IPS-18a (cell line): ENCODE data around the gene CYP26B1.

Experiments used
- H3K27ac ChIP-seq: one replicate; pipeline ENCODE4 v1.5.1; 2013; ENCODE audit warnings: low read length
- H3K27me3 ChIP-seq: one replicate; pipeline ENCODE4 v1.6.1; 2013; ENCODE audit warnings: mild to moderate bottlenecking, low read length; ENCODE audit not compliant: control insufficient read depth, insufficient read depth
- H3K36me3 ChIP-seq: one replicate; pipeline ENCODE4 v1.6.1; 2013; ENCODE audit warnings: low read depth, low read length; ENCODE audit not compliant: control insufficient read depth
- H3K4me1 ChIP-seq: one replicate; pipeline ENCODE4 v1.6.1; 2013; ENCODE audit warnings: low read depth, low read length; ENCODE audit not compliant: control insufficient read depth
- H3K4me3 ChIP-seq: one replicate; pipeline ENCODE4 v1.5.1; 2013; ENCODE audit warnings: low read length
- H3K9ac ChIP-seq: one replicate; pipeline ENCODE4 v1.6.1; 2013; ENCODE audit warnings: mild to moderate bottlenecking, low read length, moderate library complexity
- H3K9me3 ChIP-seq: one replicate; pipeline ENCODE4 v1.6.1; 2013; ENCODE audit warnings: low read depth, low read length; ENCODE audit not compliant: control insufficient read depth

CYP26B1 gene

DNA sequence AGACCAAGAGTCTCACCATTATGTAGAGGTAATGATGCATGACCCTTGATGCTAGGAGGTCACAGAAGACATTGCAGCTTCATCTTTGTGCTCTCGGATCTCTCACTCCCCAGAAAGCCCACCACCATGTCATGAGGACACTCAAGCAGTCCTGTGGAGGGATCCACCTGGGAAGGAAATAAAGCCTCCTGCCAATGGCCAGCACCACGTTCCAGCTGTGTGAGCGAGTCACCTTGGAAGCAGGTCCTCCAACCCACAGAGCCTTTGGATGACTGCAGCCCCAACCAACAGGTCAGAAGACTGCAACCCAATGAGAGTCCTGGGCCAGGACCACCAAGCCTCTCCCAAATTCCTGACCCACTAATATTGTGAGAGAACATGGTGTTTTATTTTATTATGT is 38.4 kb downstream of the CYP26B1 start:
- H3K9ac ChIP-seq = no peak overlapping the region
- no peaks in the 10 kb centered on the region for H3K27me3 ChIP-seq
- no peaks in the 10 kb centered on the region for H3K4me1 ChIP-seq
- no peaks in the 10 kb centered on the region for H3K36me3 ChIP-seq
- no peak overlapping the region for H3K27ac ChIP-seq
- peaks cover 2% of the 10 kb centered on the region for H3K9me3 ChIP-seq
- H3K4me3 ChIP-seq = no peak overlapping the region

DNA sequence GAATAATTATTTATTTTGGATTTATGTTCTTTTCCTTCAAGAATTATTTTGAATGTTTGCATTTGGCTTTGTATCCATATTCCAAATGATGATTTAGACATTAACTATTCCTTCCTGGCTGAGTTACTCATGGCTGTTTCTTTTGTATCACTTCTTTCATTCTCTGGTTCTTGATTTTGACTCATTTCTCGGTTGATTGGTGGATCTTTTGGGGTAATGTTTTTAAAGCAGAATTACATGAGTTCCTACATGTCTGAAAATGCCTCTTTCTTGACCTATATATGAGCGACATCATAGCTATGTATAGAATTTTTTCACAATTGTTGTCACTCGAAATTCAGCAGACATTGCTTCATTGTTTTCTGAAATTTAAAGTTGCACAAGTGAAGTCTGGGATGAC is 39.5 kb downstream of the CYP26B1 start:
- Histone ChIP-seq H3K9me3 (peaks cover 2% of the 10 kb centered on the region), H3K36me3 (no peaks in the 10 kb centered on the region), H3K4me1 (no peaks in the 10 kb centered on the region), H3K27me3 (no peaks in the 10 kb centered on the region), H3K27ac (no peak overlapping the region), H3K9ac (no peak overlapping the region), H3K4me3 (no peak overlapping the region)

DNA sequence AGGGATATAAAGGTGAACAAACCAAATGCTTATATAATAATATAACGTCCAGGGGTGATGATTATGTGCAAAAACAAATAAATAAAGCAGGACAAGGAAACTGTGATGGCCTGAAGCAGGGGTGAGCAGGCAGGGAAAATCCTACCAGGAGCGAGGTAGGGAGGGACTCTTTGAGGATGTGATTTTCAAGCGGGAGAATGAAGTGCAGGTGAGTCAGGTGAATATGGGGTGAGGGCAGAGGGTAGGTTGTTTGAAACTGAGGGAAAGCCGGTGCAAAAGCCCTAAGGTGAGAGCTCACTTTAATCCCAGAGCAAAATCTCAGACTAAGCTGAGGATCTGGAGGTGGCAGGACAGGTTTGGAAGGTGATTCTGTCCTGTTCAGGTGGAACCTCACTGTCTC is 40.7 kb downstream of the CYP26B1 start:
- Histone ChIP-seq H3K27ac (no peak overlapping the region), H3K9ac (no peak overlapping the region)

DNA sequence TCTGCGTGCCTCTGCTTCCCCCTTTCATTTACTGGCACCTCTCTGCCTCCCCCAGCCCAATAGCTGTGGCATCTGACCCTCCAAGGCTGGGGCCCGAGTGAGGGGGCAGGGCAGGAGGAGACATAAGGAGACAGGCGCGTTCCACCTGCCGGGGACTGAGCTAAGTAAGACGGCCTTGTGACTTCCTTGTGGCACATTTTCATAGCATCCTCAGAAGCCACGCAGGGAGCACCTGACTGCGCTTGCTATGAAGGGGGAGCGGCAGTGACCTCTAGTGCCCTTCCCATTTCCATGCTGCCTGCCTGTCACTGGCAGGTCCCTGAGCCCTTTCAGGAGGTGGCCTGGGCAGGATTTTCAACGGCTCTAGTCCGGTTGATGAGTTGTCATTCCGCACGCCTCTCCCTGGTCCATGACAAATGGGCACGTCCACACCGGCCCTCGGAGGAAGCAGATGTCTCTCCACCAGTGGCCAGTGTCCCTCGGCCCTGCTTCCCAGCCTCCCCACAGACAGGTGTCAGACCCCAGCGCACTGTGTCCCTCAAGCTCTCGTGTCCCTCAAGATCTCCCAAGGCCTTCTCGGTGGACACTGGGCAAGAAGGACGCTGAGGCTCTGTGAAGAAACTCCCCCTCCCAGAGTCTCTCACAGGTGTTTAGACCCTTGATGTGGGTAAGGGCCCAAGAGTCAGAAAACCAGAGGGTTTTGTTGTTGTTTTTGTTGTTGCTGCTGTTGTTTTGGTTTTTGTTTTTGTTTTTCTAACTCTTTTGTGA is 42.7 kb downstream of the CYP26B1 start:
- Histone ChIP-seq H3K4me1 (no peaks in the 10 kb centered on the region), H3K36me3 (no peaks in the 10 kb centered on the region), H3K4me3 (no peak overlapping the region), H3K9ac (no peak overlapping the region), H3K27me3 (no peaks in the 10 kb centered on the region), H3K9me3 (no peaks in the 10 kb centered on the region), H3K27ac (no peak overlapping the region)

More for the DNA sequence above, 40.7 kb downstream of the CYP26B1 start:
- H3K4me3 ChIP-seq = no peak overlapping the region
- no peaks in the 10 kb centered on the region for H3K4me1 ChIP-seq
- peaks cover 2% of the 10 kb centered on the region for H3K9me3 ChIP-seq
- H3K36me3 ChIP-seq = no peaks in the 10 kb centered on the region
- H3K27me3 ChIP-seq = no peaks in the 10 kb centered on the region

DNA sequence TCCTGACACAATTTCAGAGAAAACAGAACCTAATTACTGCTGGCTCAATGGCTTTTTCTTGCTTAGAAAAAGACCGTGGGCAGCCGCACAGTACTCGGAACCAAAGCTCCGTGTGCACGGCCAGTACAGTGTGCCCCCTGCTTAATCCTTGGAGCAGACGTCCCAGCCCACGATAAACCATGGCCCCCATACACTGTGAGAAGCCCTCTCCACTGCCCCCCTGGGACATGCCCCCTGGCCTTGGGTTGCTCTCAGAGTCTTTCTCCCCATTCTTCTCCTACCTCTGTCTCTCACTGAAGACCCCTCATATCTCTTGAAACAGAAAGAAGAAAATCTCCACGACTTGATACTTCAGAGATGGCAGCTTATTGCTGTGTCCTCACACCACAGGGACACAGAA is 44.0 kb downstream of the CYP26B1 start:
- Histone ChIP-seq H3K4me3 (no peak overlapping the region), H3K36me3 (no peaks in the 10 kb centered on the region), H3K27me3 (no peaks in the 10 kb centered on the region), H3K9ac (no peak overlapping the region), H3K27ac (no peak overlapping the region), H3K9me3 (no peaks in the 10 kb centered on the region), H3K4me1 (no peaks in the 10 kb centered on the region)

DNA sequence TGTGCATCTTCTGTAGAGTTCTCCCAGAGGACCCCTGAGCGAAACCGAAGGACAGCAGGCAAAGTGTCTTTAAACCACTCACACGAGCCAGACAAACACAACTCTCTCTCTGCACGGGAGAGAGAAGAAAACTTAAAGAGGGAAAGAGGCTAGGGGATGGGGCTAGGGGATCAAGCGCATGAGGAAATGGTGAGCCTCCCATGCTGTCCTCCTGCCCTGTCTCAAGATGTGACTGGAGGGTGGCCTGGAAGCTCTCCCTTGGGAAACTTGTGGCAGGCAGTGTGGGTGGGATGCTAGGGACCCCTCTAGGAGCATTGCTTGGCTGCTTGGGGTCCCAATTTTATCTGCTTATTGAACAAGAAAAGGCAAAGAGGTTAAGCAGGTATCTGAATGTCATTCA is 44.5 kb downstream of the CYP26B1 start:
- Histone ChIP-seq H3K27ac (no peak overlapping the region), H3K9ac (no peak overlapping the region), H3K36me3 (no peaks in the 10 kb centered on the region), H3K4me1 (no peaks in the 10 kb centered on the region), H3K4me3 (no peak overlapping the region), H3K9me3 (no peaks in the 10 kb centered on the region), H3K27me3 (no peaks in the 10 kb centered on the region)

DNA sequence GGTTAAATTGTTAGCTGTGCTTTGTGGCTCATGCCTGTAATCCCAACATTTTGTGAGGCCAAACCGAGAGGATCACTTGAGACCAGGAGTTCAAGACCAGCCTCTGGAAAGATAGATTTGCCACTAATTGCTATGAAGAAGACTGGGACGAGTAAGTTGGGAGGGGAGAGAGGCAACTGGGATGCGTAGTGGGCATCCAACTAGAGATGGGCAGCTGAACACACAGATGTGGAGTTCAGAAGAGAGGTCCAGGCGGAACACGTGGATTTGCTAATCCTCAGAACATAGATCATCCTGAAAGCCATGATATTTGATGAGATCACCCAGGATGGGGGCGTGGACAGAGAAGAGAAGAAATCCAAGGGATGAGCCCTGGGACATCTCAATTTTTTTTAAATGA is 48.7 kb downstream of the CYP26B1 start:
- Histone ChIP-seq H3K4me1 (no peaks in the 10 kb centered on the region), H3K27ac (no peak overlapping the region), H3K9ac (no peak overlapping the region), H3K9me3 (no peaks in the 10 kb centered on the region), H3K36me3 (no peaks in the 10 kb centered on the region), H3K4me3 (no peak overlapping the region), H3K27me3 (no peaks in the 10 kb centered on the region)

DNA sequence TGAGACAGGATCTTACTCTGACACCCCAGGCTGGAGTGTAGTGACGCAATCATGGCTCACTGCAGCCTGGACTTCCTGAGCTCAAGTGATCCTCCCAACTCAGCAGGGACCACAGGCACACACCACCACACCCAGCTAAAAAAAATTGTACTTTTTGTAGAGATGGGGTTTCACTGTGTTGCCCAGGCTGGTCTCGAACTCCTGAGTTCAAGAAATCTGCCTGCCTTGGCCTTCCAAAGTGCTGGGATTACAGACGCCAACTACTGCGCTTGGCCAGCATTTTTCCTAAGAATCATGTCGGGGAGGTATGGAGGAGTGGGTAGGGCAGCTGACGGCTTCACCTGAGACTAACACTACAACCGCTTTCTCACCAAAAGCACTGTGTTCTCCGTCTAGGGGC is 50.4 kb downstream of the CYP26B1 start:
- no peaks in the 10 kb centered on the region for H3K36me3 ChIP-seq
- H3K9me3 ChIP-seq = no peaks in the 10 kb centered on the region
- H3K4me3 ChIP-seq = no peak overlapping the region
- no peak overlapping the region for H3K27ac ChIP-seq
- H3K27me3 ChIP-seq = no peaks in the 10 kb centered on the region
- no peaks in the 10 kb centered on the region for H3K4me1 ChIP-seq
- no peak overlapping the region for H3K9ac ChIP-seq

DNA sequence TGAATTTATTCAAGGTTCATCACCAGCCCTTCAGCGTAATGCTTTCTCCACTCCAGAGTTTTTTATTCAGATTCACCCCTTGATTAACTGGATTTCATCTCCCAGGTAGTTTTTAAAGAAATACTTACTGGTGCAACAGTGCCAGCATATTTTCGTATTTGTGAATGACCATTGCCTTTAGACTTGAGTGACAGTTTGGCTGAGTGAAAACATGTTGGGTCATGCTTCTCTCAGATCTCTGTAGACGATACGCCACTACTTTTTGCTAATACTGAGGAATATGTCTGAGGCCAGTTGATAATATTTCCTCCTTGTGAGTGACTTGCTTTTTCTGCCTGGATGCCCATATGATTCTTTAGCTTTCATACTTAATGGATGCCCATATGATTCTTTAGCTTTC is 51.5 kb downstream of the CYP26B1 start:
- Histone ChIP-seq H3K27me3 (no peaks in the 10 kb centered on the region), H3K27ac (no peak overlapping the region), H3K4me3 (no peak overlapping the region), H3K4me1 (no peaks in the 10 kb centered on the region), H3K9ac (no peak overlapping the region), H3K9me3 (no peaks in the 10 kb centered on the region), H3K36me3 (no peaks in the 10 kb centered on the region)

DNA sequence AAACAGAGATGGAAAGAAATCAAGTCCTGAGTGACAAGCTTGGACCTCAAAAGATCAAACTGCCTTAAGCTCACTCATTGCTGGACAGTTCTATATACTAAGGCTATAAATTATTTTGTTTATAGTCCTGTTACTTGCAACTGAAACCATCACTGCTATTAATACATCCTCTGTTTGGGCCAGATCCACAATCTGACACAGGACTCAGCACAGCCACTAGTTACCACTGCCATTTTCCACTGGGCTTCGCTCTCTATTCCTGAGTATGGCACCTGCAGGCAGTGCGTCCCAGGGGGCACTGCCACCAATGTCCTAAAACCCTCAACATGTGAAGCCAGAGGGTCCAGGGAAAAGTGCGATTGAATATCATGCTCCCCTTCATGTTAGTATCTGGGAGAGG is 52.3 kb downstream of the CYP26B1 start:
- H3K9ac ChIP-seq = no peak overlapping the region
- H3K27me3 ChIP-seq = no peaks in the 10 kb centered on the region
- H3K4me1 ChIP-seq = no peaks in the 10 kb centered on the region
- no peaks in the 10 kb centered on the region for H3K36me3 ChIP-seq
- no peak overlapping the region for H3K27ac ChIP-seq
- no peak overlapping the region for H3K4me3 ChIP-seq
- H3K9me3 ChIP-seq = no peaks in the 10 kb centered on the region

DNA sequence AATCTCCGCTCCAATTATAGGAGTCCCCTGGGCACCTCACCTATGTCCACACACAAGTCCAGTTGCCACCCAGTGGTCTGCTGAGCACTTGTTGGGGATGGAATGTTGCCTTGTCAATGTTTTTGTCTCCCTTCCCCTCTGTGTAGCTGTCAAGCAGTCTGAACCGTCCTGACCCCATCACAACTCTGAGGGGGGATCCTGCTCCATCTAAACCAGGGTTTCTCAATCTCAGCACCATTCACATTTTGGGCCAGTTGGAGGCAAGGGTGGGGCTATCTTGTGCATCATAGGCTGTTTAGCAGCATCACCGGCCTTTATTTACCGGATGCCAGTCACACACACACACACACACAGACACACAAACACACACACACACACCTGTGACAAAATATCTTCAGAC is 53.0 kb downstream of the CYP26B1 start:
- Histone ChIP-seq H3K9me3 (no peaks in the 10 kb centered on the region), H3K36me3 (no peaks in the 10 kb centered on the region), H3K9ac (no peak overlapping the region), H3K4me1 (no peaks in the 10 kb centered on the region), H3K4me3 (no peak overlapping the region), H3K27ac (no peak overlapping the region), H3K27me3 (no peaks in the 10 kb centered on the region)

DNA sequence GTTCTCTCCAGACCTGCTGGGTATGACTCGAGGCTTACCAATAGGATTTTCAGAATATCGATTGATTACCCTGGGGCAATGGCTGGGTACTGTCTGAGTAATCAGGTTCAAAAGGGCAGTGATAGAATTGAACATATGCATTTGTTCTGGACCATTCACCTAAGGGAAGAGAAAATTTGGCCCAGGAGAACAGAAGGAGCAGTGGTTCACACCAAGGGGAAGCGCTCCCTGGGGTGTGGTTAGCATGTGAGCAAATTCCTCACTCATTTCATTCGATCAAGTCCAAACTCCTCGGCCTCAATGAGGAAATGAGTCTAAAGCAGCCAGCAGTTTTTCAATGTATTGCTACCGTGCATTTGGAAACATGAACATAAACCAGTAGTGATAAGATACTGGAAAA is 55.6 kb downstream of the CYP26B1 start:
- no peak overlapping the region for H3K27ac ChIP-seq
- no peaks in the 10 kb centered on the region for H3K36me3 ChIP-seq
- no peak overlapping the region for H3K4me3 ChIP-seq
- no peaks in the 10 kb centered on the region for H3K27me3 ChIP-seq
- H3K9ac ChIP-seq = no peak overlapping the region
- H3K4me1 ChIP-seq = no peaks in the 10 kb centered on the region
- H3K9me3 ChIP-seq = no peaks in the 10 kb centered on the region
